HG03354 (cell line): Measurements from ENCODE around the gene BRAF.
"Not testable (repeated sequence)": the region's sequence is repeated elsewhere in the genome, so short reads cannot be mapped to it uniquely, and the experiment has no call there.

Experiments used
- ATAC-seq: cut with Tn5 transposase; IDR thresholded peaks from one replicate; pipeline ENCODE4 v1.9.1; 2021; ENCODE audit warnings: mild to moderate bottlenecking; ENCODE audit not compliant: unreplicated experiment, poor library complexity, severe bottlenecking

The BRAF gene

DNA sequence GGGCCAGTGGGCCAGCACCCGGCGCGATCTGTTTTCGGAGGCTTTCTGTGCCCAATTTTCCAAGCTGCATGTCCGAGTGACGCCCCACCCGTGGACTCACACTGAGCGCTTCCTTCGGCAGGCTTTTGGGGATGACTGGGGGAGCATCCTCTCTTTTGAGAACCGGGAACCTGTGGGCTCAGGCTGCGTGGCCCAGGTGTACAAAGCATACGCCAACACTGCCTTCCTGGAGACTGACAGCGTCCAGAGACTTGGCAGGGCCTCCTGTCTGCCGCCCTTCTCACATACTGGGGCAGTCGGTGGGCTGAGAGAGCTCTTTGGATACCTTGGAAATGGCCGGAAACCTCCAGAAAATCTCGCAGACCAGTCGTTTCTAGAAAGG is 251.0 kb downstream of the BRAF start:
- no peak for ATAC-seq

GRCh38 chr7:140673063-140673773 is 251.5 kb downstream of the BRAF start:
- ATAC-seq = peak; percentile 51

DNA sequence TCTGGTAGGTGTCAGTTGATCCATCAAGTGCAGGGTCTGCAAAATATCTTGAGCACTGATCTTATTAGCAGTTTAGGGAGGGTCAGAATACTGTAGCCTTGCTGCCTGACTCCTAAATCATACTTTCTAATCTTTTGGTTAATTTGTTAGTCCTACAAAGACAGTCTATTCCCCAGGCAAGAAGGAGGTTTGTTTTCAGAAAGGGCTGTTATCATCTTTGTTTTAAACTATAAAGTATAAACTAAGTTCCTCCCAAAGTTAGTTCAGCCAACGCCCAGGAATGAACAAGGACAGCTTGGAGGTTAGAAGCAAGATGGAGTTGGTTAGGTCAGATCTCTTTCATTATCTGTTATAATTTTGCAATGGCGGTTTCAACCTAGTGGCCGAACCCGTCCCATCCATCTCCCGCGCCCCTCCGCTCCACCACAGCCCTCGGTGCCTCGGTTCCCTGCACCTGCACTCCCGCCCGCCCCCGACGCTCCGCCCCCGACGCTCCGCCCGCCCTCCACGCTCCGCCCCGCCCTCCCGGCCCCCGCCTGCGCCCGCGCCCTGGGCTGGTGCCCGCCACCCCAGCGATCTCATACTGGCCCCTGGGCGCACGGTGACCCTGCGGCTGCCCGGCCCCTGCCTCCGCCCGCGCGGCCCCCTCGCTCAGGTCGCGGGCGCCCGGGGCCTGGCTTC is 252.2 kb downstream of the BRAF start, which contains the start of gene ADCK2:
Gene ADCK2, plus strand, starts transcription at position 564 of the 681 bp plus-strand sequence. CDS start 386 bp downstream, outside the sequence.
- ATAC-seq = peak; percentile 55

- ATAC-seq = no peak
Observed at GRCh38 chr7:140671966-140672365, 252.8 kb downstream of the BRAF start.

DNA sequence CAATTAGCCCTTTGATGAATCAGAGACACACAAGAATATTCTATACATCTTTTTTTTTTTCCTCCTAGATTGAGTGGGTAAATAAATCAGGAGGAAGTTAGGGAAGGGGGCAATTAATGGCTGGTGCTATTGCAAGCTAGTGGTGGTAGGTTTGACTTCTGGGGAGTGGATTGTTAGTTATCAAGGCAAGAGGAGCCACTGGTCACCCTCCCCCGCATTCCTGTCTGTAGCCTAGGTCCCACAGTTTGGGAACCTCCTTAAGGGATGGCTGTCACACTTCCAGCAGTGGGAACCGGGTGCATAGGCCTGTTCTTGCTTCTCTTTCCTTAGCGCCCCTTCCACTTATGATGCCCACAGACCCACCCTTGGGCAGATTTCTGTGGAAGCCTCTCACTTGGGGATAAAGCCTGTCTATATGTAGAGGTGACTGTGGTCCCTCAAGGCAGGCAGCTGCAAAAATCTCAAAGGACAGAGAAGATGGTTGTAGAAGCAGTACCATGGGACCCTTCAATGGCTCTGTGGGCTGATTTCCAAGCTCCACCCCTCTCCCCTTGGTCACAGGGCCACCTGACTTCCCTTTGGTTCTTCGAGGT is 254.3 kb downstream of the BRAF start:
- no peak for ATAC-seq

GRCh38 chr7:140669862-140670261 is 254.9 kb downstream of the BRAF start:
- not testable (repeated sequence) for ATAC-seq

- ATAC-seq = no peak
Observed at GRCh38 chr7:140669352-140669751, 255.4 kb downstream of the BRAF start.
